H9 (cell line): Measurements from ENCODE around the gene DUSP14. TPM values are rescaled to one million over a fixed set of nuclear protein-coding genes. Genes with fewer than 3 reads are reported as not detected.

Source experiments
- DNase-seq: peaks from one replicate; pipeline ENCODE4 v3.0.0-alpha.2; 2017
- H2AFZ ChIP-seq: one replicate; pipeline ENCODE4 v1.6.1; 2013; ENCODE audit warnings: mild to moderate bottlenecking, low read length, control low read depth, moderate library complexity
- H2AK5ac ChIP-seq: 2 replicates; pipeline ENCODE4 v1.6.1; 2013; ENCODE audit warnings: low read length, control low read depth, mixed read lengths; ENCODE audit not compliant: insufficient read length
- H2BK120ac ChIP-seq: one replicate; pipeline ENCODE4 v1.6.1; 2013; ENCODE audit warnings: low read depth, mild to moderate bottlenecking, low read length, control low read depth, inconsistent platforms; ENCODE audit not compliant: poor library complexity, severe bottlenecking
- H2BK12ac ChIP-seq: 2 replicates; pipeline ENCODE4 v1.6.1; 2013; ENCODE audit warnings: low read length, control low read depth, mixed read lengths, low read depth; ENCODE audit not compliant: insufficient read length
- H2BK15ac ChIP-seq: 2 replicates; pipeline ENCODE4 v1.6.1; 2013; ENCODE audit warnings: low read depth, low read length, control low read depth
- H2BK20ac ChIP-seq: one replicate; pipeline ENCODE4 v1.6.1; 2013; ENCODE audit warnings: low read depth, mild to moderate bottlenecking, low read length, control low read depth, inconsistent platforms; ENCODE audit not compliant: poor library complexity, severe bottlenecking
- H2BK5ac ChIP-seq: 2 replicates; pipeline ENCODE4 v1.6.1; 2013; ENCODE audit warnings: low read length, control low read depth, mixed read lengths; ENCODE audit not compliant: insufficient read length
- H3K14ac ChIP-seq: 2 replicates; pipeline ENCODE4 v1.6.1; 2013; ENCODE audit warnings: low read length, control low read depth; ENCODE audit not compliant: insufficient read depth
- H3K18ac ChIP-seq: 2 replicates; pipeline ENCODE4 v1.6.1; 2013; ENCODE audit warnings: low read depth, mild to moderate bottlenecking, mixed read lengths, low read length, control low read depth; ENCODE audit not compliant: insufficient read length
- H3K23ac ChIP-seq: 2 replicates; pipeline ENCODE4 v1.6.1; 2013; ENCODE audit warnings: low read length, control low read depth, mixed read lengths, low read depth; ENCODE audit not compliant: insufficient read length
- H3K23me2 ChIP-seq: 2 replicates; pipeline ENCODE4 v1.6.1; 2013; ENCODE audit warnings: low read depth, mild to moderate bottlenecking, mixed read lengths, low read length, control low read depth; ENCODE audit not compliant: insufficient read length, poor library complexity, severe bottlenecking
- H3K27ac ChIP-seq: 2 replicates; pipeline ENCODE4 v1.5.1; 2013; ENCODE audit warnings: low read length, control low read depth, mixed read lengths, low read depth; ENCODE audit not compliant: insufficient read length
- H3K27me3 ChIP-seq: 2 replicates; pipeline ENCODE4 v1.6.1; 2013; ENCODE audit warnings: low read length, control low read depth, inconsistent platforms; ENCODE audit not compliant: insufficient read depth
- H3K4ac ChIP-seq: 2 replicates; pipeline ENCODE4 v1.6.1; 2013; ENCODE audit warnings: low read depth, mild to moderate bottlenecking, control low read depth, inconsistent platforms, low read length, moderate library complexity
- H3K4me1 ChIP-seq: 2 replicates; pipeline ENCODE4 v1.6.1; 2013; ENCODE audit warnings: low read length, control low read depth, inconsistent platforms; ENCODE audit not compliant: insufficient read depth
- H3K4me2 ChIP-seq: 2 replicates; pipeline ENCODE4 v1.6.1; 2013; ENCODE audit warnings: low read length, control low read depth, mixed read lengths; ENCODE audit not compliant: insufficient read length, insufficient read depth
- H3K56ac ChIP-seq: 2 replicates; pipeline ENCODE4 v1.6.1; 2013; ENCODE audit warnings: low read depth, mild to moderate bottlenecking, mixed read lengths, low read length, control low read depth; ENCODE audit not compliant: insufficient read length
- H3K79me1 ChIP-seq: 2 replicates; pipeline ENCODE4 v1.6.1; 2013; ENCODE audit warnings: low read depth, mild to moderate bottlenecking, moderate library complexity, low read length, control low read depth, inconsistent platforms; ENCODE audit not compliant: insufficient read depth, poor library complexity, severe bottlenecking
- H3K79me2 ChIP-seq: 2 replicates; pipeline ENCODE4 v1.6.1; 2013; ENCODE audit warnings: low read length, control low read depth, inconsistent platforms; ENCODE audit not compliant: insufficient read depth
- H3K9ac ChIP-seq: 2 replicates; pipeline ENCODE4 v1.6.1; 2013; ENCODE audit warnings: low read length, control low read depth, mixed read lengths; ENCODE audit not compliant: insufficient read length; ENCODE audit errors: extremely low read depth
- H3K9me3 ChIP-seq: one replicate; pipeline ENCODE4 v1.6.1; 2013; ENCODE audit warnings: low read depth, low read length, inconsistent platforms; ENCODE audit not compliant: control insufficient read depth
- H3T11ph ChIP-seq: one replicate; pipeline ENCODE4 v1.6.1; 2013; ENCODE audit warnings: mild to moderate bottlenecking, low read length, control low read depth, inconsistent platforms
- H4K20me1 ChIP-seq: one replicate; pipeline ENCODE4 v1.6.1; 2013; ENCODE audit not compliant: control insufficient read depth, insufficient read length, insufficient read depth
- H4K5ac ChIP-seq: 2 replicates; pipeline ENCODE4 v1.6.1; 2013; ENCODE audit warnings: low read depth, mild to moderate bottlenecking, mixed read lengths, low read length, control low read depth; ENCODE audit not compliant: insufficient read length
- H4K8ac ChIP-seq: replicated peaks from 2 replicates; pipeline ENCODE4 v1.6.1; 2013; ENCODE audit warnings: low read length, control low read depth, mixed read lengths, low read depth; ENCODE audit not compliant: insufficient read length
- H4K91ac ChIP-seq: 2 replicates; pipeline ENCODE4 v1.6.1; 2013; ENCODE audit warnings: low read depth, mild to moderate bottlenecking, moderate library complexity, mixed read lengths, low read length, control low read depth; ENCODE audit not compliant: insufficient read length
- H3K27ac Mint-ChIP-seq, 3 experiments: 2 replicates in 2 of 3; 3 replicates in 1 of 3; pipeline ENCODE4 v1.8.0; 2020 to 2021; ENCODE audit warnings: mixed read lengths in 3 of 3, mild to moderate bottlenecking in 1 of 3, moderate library complexity in 1 of 3
- H3K27me3 Mint-ChIP-seq: 2 replicates; pipeline ENCODE4 v1.8.0; 2021; ENCODE audit warnings: low read depth, mild to moderate bottlenecking, moderate library complexity, mixed read lengths
- H3K36me3 Mint-ChIP-seq, 3 experiments: 2 replicates in 2 of 3; 3 replicates in 1 of 3; pipeline ENCODE4 v1.8.0; 2020 to 2021; ENCODE audit warnings: low read depth in 3 of 3, mixed read lengths in 3 of 3; ENCODE audit not compliant: insufficient read depth in 1 of 3
- H3K4me1 Mint-ChIP-seq, 2 experiments: 2 replicates each; pipeline ENCODE4 v1.8.0; 2020; ENCODE audit warnings: mixed read lengths in 2 of 2
- H3K4me3 Mint-ChIP-seq, 2 experiments: 2 replicates in 1 of 2; 3 replicates in 1 of 2; pipeline ENCODE4 v1.8.0; 2020 to 2021; ENCODE audit warnings: mild to moderate bottlenecking in 2 of 2, mixed read lengths in 2 of 2, moderate library complexity in 1 of 2
- H3K9me3 Mint-ChIP-seq, 2 experiments: 2 replicates in 1 of 2; 3 replicates in 1 of 2; pipeline ENCODE4 v1.8.0; 2020; ENCODE audit warnings: mild to moderate bottlenecking in 2 of 2, mixed read lengths in 2 of 2, moderate library complexity in 1 of 2
- CTCF ChIP-seq: fragments of 200-600 bp; sonication (generic); conservative IDR thresholded peaks from 3 replicates; pipeline ENCODE4 v1.8.0; 2021; ENCODE audit warnings: antibody characterized with exemption, mild to moderate bottlenecking
- WGBS: extraction: QIAGEN DNeasy Blood & Tissue Kit; methylation state at CpG from one replicate; pipeline ENCODE4 v1.1.7; 2013; ENCODE audit warnings: missing lambda C conversion rate, low lambda C conversion rate, mixed read lengths; ENCODE audit not compliant: insufficient read length; ENCODE audit errors: extremely low coverage; 5-methylcytosine and 5-hydroxymethylcytosine counted together
- total RNA-seq: library from RNA; stranded (reverse); gene quantifications from 2 replicates; pipeline ENCODE4 v1.2.1, GENCODE V29; 2021

DUSP14 gene
- total RNA-seq, 1 experiment from 2014 or later: 21.3 TPM

GRCh38 chr17:37532756-37533155, 43.1 kb downstream of the DUSP14 start:
- Histone ChIP-seq H3K14ac (no peak overlapping the region), H3K9ac (no peak overlapping the region), H3K23ac (no peak overlapping the region), H3K79me2 (no peaks in the 10 kb centered on the region), H3K23me2 (no peaks in the 10 kb centered on the region), H2BK120ac (no peak overlapping the region), H2BK15ac (no peak overlapping the region), H3K27me3 (no peaks in the 10 kb centered on the region), H4K91ac (no peak overlapping the region), H2BK12ac (no peak overlapping the region), H2BK20ac (no peak overlapping the region), H3K27ac (no peak overlapping the region), H4K20me1 (no peaks in the 10 kb centered on the region), H4K8ac (no peak overlapping the region), H3K56ac (no peak overlapping the region), H3K79me1 (no peaks in the 10 kb centered on the region), H3K4me1 (no peaks in the 10 kb centered on the region), H2AFZ (no peak overlapping the region), H3K18ac (no peak overlapping the region), H3K4ac (no peak overlapping the region), H2BK5ac (no peak overlapping the region), H3T11ph (no peak overlapping the region), H2AK5ac (no peak overlapping the region), H3K9me3 (no peaks in the 10 kb centered on the region), H3K4me2 (no peak overlapping the region), H4K5ac (no peak overlapping the region)
- H3K36me3 Mint-ChIP-seq: peaks cover 7 to 40% (median 38%) of the 10 kb centered on the region in 3 experiments; a peak in 6 of 7 replicates
- no peak for TF ChIP-seq CTCF
- H3K27me3 Mint-ChIP-seq: no peaks in the 10 kb centered on the region
- no peak overlapping the region for H3K4me3 Mint-ChIP-seq
- no CpG with 5 or more reads among the region's 3 CpGs for WGBS
- H3K27ac Mint-ChIP-seq: no peak overlapping the region
- no peaks in the 10 kb centered on the region for H3K4me1 Mint-ChIP-seq
- no peak for DNase-seq
- H3K9me3 Mint-ChIP-seq: no peaks in the 10 kb centered on the region; a peak in 1 of 5 replicates
